HG03521 (cell line): ENCODE data around the gene ARL6IP5.

Experiments used
- ATAC-seq: cut with Tn5 transposase; IDR thresholded peaks from one replicate; pipeline ENCODE4 v1.9.1; 2021; ENCODE audit warnings: mild to moderate bottlenecking, moderate library complexity; ENCODE audit not compliant: unreplicated experiment

ARL6IP5 gene

GRCh38 chr3:69085833-69086722 lies 1.3 kb downstream of the ARL6IP5 start:
- ATAC-seq: no peak

DNA sequence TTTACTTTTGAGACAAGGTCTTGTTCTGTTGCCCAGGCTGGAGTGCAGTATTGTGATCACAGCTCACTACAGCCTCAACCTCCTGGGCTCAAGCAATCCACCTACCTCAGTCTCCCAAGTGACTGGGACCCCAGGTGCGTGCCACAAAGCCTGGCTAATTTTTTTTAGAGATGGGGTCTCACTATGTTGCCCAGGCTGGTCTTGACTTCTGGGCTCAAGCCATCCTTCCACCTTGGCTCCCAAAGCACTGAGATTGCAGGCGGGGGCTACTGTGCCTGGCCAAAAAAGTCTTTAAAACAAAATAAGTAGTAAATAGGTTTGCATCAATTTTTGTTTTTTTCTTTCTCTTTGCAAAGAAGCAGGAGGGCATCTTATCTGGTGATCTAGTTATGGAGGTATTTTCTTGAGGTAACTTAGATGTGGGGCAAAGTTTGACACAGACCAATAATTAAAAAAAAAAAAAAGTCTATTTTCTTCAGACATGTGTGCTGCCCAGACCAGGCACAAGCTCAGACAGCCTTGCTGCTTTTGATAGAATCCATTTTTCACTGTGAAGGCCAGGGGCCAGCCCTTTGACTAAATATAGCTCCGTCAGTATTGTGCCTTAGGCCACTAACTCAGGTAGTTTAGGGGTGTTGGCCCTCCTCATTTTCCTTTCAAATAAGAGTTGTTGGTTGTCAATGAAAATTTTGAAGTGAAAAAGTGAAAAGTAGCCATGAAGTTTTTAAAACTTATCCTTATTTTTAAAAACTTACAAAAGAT lies 2.5 kb downstream of the ARL6IP5 start:
- ATAC-seq: no peak

GRCh38 chr3:69088063-69088462 lies 3.3 kb downstream of the ARL6IP5 start:
- ATAC-seq: no peak

DNA sequence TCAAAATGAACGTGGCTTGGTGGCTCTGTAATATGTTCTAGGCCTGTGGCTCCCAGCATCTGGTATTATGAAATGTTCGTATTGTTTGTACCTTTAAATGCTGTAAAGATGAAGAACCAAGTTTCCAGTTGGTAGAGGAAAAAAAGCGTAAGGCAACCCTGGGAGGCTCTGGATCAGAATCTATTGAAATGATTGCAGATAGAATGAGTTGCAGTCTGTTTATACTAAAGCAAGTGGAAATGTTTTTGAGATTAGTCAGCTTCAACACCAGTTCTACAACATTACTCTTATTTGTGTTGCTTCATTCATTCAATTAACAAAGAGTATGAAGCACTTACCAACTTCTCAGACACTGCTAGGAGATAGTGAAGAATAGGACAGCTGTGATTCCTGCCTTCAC lies 5.3 kb downstream of the ARL6IP5 start:
- ATAC-seq: no peak

GRCh38 chr3:69091389-69092029 lies 6.8 kb downstream of the ARL6IP5 start:
- no peak for ATAC-seq

GRCh38 chr3:69092030-69092516 lies 7.3 kb downstream of the ARL6IP5 start:
- ATAC-seq: peak; percentile 83

DNA sequence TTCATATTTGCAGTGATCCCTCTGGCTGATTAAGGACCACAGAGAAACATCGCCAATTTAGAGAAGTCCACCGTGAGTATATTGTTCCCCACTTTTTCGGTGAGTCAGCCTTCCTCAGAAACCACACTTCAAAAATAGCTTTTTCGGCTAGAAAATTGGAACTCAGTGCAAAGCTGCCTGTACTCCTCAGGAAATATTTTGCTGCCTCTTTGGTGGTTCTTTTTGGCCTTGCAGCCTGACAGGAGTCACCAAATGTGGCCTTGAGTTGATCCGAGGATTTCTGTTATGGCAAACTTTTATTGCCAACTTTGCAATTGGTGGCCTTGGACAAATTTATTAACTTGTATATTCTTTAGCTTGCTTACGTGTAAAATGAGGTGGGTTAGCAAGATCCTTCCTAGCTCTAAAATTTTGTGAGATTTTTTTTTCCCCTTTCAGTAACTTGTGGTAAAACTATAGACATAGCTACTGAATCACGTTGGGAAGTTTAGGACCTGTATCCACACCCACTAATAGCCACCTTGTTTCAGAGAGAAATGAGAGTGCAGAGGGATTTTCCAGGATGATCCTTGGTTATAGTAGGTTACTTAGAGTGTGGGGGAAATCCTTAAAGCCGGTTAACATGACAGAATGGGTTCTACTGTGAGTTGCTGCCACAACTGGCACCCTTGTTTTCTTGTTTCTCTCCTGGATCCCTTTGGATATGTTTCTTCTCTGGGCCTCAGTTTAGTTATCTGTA lies 9.9 kb downstream of the ARL6IP5 start:
- no peak for ATAC-seq

- no peak for ATAC-seq
These were observed 10.9 kb downstream of the ARL6IP5 start for GRCh38 chr3:69095636-69096035.

- ATAC-seq: no peak
These were observed 11.6 kb downstream of the ARL6IP5 start for GRCh38 chr3:69096299-69096698.

DNA sequence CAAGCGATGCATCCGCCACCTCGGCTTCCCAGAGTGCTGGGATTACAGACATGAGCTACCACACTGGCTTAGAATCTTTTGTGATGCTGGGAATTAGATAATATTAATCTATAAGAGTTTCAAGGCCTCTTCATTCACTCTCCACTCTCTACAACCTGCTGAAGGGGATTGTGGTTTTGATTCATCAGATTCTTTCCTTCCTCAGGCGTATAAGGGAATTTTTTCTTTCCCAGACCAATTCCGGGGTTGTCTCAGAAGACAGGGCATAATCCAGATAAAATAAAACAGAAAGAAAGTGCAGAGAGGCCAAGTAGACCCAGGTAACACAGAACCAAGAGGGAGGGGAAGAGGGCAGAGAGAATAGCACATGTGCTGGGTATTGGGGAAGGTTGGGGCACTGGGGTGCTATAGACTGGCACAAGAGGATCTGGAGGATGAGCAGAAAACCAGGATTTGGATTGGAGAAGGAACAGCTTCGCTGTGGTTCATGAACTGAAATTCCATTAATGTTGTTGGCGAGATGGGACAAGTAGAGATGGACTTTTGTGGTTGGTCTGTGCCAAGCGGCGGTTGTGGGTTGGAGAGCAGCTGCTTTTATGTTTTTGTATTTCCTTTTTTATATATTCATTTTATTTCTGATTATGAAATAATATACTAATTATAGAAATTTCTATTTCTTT lies 12.8 kb downstream of the ARL6IP5 start:
- ATAC-seq: no peak

DNA sequence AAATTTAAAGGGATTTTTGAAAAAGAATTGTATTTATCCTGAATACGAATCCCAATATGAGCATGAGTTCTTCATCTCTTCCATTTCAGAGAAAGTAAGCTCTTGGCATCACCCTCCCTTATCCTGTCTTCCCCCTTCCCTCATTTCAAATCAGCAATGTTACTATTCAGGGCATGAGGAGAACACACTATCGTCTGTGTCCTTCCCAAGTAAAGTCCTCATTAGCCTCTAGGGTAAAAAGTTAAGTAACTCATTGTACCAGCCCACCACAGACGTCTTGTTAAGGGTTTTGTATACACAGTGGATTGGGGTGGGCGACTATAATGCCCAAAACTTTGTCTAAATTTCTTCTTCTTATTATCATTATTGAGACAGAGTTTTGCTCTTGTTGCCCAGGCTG lies 14.8 kb downstream of the ARL6IP5 start:
- ATAC-seq: no peak

- ATAC-seq: no peak
These were observed 17.6 kb downstream of the ARL6IP5 start for GRCh38 chr3:69102384-69102783.

DNA sequence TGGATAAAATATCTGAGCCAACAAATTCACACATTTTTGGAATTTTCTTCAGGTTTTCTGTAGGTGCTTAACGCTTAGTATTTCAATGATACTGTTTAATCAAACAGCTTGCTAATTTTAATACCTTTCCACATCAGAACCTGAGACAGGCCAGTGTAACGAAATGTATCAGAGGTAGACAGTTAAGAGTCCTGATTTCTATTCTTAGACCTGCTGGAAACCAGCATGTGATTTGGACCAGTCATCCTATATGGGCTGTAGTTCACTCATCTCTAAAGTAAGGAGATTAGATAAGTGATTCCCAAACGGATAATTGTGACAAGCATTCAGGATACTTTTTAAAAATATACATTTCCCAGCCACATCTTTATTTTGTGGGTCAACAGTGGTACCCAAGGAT lies 18.4 kb downstream of the ARL6IP5 start:
- no peak for ATAC-seq

GRCh38 chr3:69104586-69104985 lies 19.8 kb downstream of the ARL6IP5 start:
- ATAC-seq: no peak

GRCh38 chr3:69105320-69105719 lies 20.6 kb downstream of the ARL6IP5 start:
- no peak for ATAC-seq

GRCh38 chr3:69107841-69108240 lies 23.1 kb downstream of the ARL6IP5 start:
- no peak for ATAC-seq

- no peak for ATAC-seq
These were observed 24.1 kb downstream of the ARL6IP5 start for GRCh38 chr3:69108811-69109210.

DNA sequence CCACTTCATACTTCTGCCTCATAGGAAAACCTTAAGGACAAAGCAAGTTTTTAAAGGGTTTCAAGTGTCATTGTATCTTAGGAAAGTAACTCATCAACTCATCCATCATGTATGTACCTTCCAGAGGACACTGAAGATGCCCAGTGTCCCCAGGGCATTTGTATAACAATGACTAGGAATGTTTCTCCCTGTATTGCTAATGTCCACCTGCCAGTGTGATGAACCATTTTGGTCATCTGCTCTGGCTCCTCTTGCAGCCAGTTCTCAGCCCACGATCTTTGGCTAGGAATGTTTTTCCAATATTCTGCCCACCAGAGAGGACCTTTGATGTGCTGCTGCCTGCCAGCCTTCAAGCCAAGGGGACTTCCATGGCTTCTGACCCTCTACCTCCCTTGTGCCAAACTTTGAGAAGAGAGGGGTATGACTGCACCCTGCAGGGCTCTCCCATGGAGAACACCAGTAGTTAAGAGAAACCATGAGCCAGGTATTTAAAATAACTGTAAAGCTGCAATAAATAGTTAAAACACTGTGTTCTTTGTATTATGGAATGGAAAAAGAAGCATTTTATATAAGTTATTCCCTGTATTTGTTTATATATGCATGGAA lies 26.3 kb downstream of the ARL6IP5 start:
- no peak for ATAC-seq

DNA sequence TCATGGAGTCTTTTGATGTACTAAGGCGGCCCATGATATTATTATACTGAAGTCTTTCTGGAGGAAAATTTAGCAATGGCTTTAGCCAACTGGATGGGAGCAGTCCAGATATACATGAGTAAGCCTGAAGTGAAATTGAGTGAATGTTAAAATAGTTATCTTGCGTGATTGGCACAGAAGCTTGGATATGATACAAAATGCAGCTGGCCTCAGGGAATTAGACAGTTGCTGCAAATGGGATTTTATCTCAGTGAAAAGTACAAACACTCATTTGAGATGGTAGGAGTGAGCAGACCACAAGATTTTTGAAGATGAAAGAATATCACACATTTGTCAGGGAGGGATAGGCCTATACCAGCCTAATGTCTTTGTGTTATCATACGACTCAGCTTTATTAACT lies 28.8 kb downstream of the ARL6IP5 start:
- no peak for ATAC-seq

GRCh38 chr3:69115731-69116130 lies 31.0 kb downstream of the ARL6IP5 start:
- no peak for ATAC-seq
